Activated CD4-positive, CD25-positive, alpha-beta regulatory T cell treated with anti-CD3 and anti-CD28 coated beads, Interleukin-2, amount 50 U/mL, for 16 hours (primary cell): Measurements from ENCODE around the gene RAD51B.
"Not testable (repeated sequence)": the region's sequence is repeated elsewhere in the genome, so short reads cannot be mapped to it uniquely, and the experiment has no call there.

Experiments
- DNase-seq: peaks from one replicate; pipeline ENCODE4 v3.0.0-alpha.2; 2020; ENCODE audit warnings: low read depth, low spot score

The RAD51B gene

DNA sequence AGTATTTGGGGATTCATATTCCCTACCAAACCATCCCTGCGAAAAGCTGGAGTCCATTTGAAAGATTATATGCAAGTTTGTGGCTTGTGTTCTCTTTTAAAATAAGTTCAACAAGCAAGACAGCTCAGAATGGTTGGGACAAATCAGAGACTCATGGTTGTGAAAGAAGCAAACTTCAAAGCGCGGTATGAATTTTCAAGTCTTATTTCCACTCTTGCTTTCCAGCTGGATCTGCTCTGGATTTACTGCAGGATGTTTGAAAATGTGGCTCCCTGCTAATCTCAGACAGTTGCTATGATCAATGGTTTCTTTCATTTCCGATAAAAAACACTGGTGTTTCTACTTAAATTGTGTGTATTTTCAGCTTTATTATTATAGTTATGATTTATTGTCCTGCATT, 477.5 kb downstream of the RAD51B start:
- DNase-seq = no peak

DNA sequence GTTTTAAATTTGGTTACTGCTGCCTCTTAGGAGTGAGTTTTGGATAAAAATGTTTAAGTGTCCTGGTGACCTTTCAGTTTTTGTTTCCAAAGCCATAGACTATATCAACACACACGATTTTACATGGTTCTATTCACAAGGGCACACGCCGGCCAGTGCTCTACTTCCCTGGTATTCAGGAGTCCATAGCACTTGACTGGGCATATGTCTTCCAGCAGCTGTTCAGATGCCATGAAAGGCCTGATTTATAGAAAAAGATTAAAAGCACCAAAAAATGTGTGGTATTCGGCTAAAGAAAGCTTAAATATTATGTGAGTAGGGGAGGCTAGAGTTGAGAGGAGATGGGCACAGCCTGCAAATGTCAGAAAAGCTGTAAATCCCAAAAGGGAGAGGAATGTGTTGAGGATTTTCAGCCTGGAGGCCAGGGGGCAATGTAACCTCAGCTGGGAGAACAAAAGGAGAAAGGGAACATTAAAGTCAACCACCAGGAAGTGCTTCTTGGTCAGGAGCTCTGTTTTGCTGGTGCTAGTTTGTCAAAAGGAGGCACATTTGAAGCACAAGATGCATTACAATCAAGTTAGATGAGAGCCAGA, 478.4 kb downstream of the RAD51B start:
- DNase-seq = no peak

DNA sequence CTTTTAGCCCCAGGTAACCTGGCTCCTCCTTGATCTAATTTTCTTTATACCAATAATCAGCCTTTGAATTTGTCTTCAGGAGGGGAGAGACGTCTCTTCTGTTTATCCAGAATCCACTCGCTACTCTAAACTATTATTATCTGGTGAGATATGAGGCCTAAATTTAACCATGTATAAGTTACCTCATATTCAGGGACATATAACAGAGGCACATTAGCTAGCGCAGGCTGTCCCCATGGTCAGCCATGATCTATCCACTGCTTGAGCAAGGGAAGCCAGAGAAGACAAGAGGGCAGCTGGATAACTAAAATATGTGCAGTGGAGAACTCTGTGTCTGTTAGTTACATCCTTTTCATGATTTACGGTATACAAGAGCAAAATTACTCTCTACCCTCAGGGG, 481.0 kb downstream of the RAD51B start:
- DNase-seq = no peak

DNA sequence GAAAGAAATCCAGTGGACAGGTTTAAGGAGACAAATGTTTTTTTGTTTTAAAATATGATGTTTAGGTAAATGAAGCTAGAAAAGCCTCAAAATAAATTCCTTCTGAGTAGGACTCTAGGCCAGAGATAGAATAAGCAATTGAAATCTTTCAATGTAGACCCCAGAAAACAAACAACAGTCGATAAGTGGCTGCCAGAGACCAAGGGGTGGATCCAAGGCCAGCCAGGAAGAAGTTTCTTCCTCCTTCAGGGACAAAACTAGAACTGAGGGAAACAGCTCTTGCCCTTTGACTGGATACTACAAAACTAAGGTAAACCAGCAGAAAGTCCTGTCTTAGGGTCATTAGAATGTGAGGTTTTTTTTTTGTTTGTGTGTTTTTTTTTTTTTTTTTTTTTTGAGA, 481.6 kb downstream of the RAD51B start:
- DNase-seq = no peak

DNA sequence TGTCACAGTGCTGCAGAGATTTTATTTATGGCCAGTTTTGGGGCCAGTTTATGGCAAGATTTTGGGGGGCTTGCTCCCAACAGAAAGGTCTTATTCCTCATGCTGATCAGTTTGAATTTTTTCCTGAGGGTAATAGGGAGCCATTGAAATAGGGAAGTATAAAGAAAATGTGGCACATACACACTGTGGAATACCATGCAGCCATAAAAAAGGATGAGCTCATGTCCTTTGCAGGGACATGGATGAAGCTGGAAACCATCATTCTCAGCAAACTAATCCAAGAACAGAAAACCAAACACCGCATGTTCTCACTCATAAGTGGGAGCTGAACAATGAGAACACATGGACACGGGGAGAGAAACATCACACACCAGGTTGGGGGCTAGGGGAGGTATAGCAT, 483.4 kb downstream of the RAD51B start:
- DNase-seq = not testable (repeated sequence)

DNA sequence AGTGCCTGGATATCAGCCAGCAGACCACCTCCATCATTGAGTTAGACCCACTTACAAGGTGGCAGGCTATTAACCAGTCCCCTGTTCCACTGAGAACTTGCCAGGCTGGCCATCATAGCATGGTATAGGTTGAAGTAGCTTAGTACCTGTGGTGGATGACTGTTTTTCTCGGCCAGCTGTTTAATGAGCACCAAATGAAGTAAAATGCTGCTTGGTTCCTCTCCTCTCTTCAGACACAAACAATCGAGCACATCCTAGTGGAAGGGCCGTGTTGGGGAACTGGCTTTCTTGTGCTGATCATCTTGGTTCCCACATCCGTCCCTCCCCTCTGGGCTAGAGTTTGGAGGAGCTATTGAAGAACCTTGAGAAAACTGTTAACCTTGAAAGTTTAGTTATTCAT, 486.2 kb downstream of the RAD51B start:
- no peak for DNase-seq

DNA sequence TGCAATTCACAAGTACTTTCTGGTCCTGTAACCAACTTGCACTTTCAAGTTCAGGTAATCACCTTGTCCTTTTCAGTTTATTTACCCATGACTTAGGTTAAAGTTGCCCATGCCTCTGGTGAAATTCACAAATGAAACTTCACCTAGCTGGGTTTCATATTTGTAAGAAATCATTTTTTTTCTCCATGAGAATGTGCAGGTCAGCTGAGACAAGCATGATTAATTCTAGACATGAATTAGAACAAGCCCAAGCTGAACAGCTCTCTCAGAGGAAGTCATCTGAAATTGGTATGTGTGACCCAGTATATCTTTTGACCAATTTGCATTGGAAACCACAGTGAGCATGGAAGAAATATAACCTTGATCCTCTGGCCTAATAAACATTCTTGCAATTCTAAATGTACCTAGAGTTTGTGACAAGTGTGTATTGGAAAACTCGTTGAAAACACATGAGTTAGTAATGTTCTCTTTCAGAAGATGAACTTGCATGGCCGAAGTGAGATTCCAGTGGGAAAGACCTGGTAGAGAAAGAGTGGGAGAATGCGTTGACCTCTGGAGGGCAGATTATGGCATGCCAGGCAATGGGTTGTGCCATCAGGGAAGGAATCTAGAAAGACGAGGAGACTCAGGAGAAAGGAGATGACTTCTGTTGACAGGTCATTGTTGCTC, 486.8 kb downstream of the RAD51B start:
- no peak for DNase-seq

DNA sequence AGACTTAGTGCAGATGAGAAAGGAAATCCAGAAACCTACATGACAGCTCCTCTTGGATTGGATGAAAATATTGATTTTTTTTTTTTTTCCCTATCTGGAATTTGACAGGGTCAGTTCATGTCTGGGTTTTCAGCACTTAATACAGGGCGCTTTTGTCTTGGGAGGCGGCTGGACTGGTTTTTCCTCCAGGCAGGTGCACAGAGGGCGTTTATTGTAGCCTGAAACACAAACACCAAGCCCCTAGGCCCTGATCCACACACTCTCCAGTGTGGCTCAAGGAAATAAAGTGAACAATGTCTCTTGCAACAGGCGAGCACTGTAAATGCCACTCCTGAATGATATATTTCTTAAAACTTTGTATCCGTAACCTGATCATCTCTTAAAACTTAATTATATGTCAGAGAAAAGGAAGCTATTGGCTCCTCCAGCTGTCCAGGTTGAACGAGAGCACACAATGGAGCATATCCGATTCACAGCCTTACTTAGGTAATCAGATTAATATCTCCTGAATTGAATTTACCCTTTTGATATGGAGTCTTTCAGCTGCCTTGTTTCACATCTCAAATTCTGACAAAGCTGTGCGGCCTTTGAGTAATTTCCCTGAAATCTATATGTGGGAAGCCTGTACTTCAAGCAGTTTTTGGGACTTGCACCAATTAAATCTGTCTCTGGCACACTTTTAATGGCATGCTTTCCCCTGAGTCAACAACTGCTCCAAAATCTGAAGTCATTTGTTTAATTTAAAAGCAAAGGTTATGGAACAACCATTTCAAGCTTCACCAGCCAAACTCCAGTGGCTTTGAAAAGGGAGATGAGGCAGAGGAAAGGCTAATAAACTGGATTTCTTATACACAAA, 487.6 kb downstream of the RAD51B start:
- no peak for DNase-seq

DNA sequence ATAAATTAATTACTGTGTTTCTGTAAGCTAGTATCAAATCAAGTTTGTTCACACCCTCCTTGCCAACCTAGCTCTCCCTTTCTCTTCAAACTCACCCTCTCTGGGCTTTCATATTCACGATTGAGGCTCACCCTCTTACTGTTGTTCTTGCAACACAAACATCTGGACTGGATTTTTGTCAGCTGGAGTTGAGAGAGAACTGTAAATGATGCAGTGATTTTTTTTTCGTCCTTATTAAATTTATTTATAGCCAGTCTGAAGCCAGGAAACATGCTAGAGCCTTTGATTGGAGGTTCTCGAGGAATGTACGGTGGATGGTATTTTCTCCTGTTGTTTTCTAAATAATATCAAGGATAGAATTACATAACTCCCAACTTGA, 488.2 kb downstream of the RAD51B start:
- DNase-seq = no peak

DNA sequence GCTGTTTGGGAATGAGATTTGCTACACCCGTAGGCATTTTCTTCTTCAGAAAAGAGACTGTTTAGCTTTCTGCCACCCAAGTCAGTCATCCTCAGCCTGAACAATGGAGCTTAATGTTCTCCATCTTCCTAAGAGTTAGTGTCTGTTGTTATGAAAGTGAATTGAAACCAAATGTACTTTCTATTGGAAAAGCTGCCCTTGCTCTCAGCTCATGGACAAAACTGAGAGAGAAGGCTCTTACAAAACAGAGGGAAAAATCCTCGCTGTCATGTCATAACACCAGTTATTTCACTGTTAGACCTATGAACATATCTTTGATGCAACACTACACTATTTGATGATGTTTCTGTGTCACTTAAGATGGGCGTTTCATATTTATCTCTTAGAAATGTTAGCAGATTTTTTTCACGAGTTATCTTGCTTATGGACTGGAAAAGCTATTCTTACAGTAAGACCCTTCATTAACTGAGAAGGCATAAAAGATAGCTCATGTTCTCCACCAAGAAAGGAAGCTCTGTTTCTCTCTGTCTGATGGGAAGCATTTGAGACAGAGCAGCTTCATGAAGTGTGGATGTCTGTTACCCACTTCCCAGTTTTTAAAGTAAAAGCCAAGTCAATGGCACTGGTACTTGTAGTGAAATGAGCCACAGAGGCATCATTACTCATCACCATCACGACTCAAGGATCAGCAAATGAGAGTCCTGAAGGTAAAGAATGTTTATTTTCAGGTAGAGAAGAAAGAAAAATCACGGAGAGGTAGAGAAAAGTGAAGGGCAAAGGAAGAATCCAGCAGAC, 489.3 kb downstream of the RAD51B start:
- DNase-seq = no peak

DNA sequence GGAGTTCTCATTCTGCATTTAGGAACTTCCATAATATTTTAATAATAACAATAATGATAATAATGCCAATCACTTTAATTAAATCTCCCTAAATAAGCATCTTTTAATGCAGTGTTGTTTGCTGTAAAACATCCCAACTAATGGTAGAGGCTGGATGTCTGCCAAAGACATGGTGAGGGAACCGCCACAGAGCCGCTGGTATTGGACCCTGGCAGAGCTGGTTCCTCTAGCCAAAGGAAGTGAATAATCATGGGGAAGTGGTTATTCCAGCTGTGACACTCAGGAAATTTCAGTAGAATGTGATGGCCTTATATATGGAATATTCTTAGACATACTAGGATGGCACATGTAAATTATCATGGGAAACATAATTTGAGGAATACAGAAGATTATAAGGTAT, 490.0 kb downstream of the RAD51B start:
- no peak for DNase-seq

DNA sequence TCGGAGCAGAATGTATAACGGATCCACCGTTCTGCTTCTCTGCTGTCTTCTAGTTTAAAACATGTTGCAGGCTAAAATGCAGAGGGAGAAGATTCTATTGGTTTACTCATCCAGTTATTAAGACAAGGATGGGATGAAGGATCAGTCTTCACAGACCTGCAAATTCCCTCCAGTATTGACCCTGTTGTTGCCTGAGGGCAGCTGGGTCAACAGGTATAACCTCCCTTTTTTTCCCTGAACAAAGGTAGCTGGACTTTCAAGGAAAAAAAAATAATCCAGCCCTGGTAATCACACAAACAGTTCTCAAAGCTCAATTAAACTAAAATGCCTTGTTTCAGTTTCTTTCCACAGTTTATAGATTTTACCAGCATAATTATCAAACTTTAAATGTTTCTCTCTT, 492.7 kb downstream of the RAD51B start:
- no peak for DNase-seq

DNA sequence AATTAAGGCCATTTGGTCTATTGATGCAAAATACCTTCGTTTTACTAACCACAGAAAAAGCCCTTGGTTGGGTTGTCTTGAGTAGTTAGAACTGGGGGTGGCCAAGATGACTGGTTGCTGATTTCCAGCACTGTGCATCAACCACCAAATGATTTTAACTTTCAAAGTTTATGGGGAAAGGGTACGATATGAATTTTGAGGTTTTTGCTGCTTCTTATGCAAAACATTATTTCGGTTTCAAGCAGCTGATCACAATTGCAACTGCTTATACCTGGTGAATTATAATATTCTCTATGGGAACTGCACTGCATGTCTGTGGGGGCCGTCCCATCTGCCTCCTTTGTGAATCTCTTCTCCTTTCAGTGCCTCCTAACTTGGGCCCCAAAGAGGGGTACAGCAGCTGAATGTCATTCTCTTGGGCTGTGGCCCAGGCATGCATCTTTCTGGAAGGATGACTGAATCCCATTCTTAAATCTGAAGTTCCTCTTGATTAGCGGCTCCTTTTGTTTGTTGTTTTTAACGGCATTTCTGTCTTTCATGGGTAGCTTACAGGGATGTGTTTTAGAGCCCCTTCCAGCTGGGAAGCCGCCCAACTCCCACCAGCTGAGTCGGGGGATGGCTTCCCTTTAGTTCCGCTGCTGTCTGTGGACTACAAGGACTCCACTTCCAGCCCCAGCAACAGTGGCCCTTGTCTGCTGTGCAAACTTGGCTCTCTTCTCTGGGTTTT, 493.5 kb downstream of the RAD51B start:
- no peak for DNase-seq

DNA sequence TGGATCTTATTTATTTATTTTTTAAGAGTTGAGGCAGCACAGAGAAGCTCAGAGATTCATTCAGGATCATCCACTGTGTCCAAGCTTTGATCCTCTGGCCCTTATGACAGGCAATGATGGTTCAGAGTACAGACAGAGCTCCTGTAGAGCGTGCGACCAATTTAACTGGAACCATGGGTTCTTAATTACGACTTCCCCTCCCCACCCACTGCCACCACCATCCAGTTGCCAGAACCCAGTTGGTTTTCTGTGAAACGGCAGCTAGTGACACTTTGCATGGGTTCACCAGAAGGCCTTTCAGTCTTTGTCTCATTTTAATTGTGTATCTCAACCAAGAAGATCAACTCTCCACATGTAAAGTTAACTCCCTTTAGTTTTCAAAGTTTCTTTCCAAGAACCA, 495.1 kb downstream of the RAD51B start:
- DNase-seq = no peak

DNA sequence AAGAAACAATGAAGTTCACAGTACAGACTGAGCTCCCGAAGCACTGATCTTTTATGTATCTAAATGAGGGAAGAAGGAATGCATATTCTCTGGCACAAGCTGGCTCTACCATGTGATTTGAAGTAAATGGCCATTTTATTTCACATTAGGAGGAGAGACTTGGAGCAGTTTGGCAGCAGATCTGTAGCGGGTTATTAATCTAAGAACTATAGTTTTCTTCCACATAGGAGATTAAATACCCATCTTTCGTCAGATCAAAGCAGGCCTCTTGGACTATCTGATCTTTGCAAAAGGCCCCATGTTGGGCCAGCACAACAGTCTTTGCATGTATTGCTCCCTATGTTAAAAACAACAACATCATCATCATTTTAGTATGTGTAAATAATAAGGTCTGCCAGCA, 495.5 kb downstream of the RAD51B start:
- no peak for DNase-seq

DNA sequence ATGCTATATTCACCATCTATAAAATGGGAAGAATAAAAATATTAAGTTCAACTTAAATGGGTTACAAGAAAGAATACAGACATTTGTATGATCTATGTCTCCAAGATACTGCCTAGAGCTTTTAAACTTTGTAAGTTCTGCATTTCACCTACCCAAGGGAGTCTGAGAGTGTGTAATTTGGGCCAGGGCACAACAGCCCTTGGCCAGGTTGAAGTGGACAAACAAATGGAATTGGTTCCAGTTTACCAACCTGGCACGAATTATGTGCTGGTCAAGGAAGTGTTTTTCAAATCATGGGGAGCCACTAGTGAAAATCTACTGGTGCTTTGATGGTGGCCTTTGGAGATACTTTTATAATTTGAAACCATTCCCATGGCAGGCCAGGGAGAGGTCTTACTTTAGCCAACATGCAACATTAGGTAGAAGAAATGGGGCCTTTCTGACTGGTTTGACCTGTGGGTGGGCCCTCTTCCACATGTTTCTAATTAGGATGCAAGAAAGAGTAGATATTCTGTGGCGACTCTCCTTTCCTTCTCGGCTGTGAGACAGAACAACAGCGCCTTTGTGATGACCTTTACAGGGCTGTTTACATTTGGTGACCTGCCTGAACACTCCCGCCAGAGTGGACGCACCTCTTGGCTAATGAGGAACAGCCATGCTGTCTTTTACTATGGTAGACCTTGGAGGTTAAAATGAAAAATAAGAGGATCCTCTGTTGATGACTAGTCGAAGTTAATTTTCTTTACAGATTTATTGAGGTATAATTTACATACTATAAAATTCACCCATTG, 496.7 kb downstream of the RAD51B start:
- DNase-seq = no peak

DNA sequence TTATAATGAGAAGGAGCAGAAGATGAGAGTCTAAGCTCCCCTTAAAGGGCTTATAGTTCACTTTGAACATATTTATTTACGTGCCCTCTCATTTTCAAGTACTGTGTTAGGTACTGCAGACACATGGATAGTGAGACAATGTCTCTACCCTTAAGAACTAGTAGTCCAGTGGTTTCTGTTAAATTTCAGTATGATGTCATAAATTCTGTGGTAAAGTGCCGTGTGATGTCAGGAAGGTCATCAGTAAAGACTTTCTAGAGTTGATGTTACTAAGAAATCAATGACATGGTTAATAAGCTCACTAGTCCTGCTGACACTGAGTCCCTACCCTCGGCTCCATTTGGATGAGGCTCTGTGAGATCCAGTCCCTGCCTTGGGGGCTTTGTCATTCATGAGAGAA, 497.7 kb downstream of the RAD51B start:
- no peak for DNase-seq

DNA sequence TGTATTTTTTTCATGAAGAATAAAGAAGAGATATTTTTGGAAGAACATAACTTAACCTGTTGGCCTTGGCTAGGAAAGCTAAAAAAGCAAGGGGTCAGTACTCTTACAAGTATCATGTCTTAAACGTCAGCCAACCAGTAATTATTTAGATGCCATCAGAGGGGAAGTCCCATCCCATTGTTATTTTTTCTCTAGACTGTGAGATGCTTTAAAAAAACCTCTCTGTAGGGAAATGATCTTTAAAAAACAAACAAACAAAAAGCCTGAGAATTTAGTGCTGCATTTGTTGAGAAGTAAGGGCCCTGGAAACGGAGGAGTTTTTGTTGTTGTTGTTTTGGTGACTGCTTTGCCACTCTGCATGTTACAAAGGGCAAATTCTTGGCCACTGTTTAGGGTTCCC, 499.2 kb downstream of the RAD51B start:
- no peak for DNase-seq

DNA sequence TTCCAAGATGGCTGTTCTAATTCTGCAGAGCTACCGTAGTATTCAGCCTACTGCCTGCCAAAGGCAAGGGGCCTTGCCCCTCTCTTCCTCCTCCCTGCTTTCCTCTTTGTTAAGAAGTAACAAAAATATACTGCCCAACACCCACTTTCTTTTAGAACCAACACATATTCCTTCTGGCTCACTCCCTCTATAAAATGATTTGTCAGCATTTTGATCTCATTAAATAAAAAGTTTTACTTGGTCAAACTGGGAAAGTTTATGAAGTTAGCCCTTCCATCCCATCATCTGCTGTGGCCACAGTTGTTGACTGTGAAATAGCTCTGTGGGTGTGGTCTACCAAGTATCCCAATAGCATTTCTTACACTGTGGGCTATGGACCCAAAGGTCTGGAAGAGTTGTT, 500.9 kb downstream of the RAD51B start:
- DNase-seq = no peak

DNA sequence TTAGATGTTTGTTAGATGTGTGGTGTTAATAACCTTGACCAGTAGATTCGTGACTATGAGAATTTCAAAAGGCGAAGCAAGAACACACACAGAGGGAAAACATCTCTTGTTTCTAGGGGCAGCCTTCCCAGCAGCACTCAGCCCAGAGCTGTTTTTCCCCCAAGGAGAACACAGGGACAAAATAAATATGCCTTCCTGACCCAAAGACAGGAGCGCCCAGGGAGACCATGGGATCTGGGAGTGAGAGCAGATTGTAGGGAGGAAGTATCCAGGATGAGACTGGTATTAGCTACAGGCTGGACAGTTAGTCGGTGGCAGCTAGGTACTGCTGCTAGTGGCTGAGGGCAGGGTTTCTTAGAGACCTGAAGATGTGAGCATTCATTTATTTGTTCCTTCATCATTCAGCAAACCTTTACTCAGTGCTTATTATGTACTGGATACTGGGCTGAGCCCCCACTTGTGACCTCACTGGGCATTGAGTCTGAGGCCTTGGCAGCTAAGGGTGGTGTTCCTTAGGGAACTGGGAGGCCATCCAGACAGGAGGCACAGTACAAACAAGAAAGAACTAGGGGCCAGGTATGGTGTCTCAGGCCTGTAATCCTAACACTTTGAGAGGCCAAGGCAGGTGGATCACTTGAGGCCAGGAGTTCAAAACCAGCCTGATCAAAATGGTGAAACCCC, 503.5 kb downstream of the RAD51B start:
- DNase-seq = no peak
